Endometrial microvascular endothelial cells (primary cell): Measurements from ENCODE around the gene HSD17B10. TPM values are rescaled to one million over a fixed set of nuclear protein-coding genes. Genes with fewer than 3 reads are reported as not detected.

Source experiments
- total RNA-seq: library from RNA; depleted of rRNA; stranded (reverse); fragments of >200 nt; gene quantifications from one replicate; pipeline ENCODE4 v1.2.3, GENCODE V29; 2015; ENCODE audit errors: inconsistent ontology term

Gene HSD17B10
- total RNA-seq, 1 donor from 2014 or later, result 87.1 TPM

Other genes with a start within 250 kb of the HSD17B10 start
- gene KDM5C, start 209.2 kb downstream of the HSD17B10 start, total RNA-seq, result 61.4 TPM
- gene IQSEC2, start 152.8 kb downstream of the HSD17B10 start, total RNA-seq, result 13.5 TPM
- gene SMC1A, start 11.7 kb downstream of the HSD17B10 start, total RNA-seq, result 35.2 TPM
- not detected for gene RIBC1, start 11.5 kb downstream of the HSD17B10 start, total RNA-seq